ENCODE data around the gene RAMACL.
A peak's percentile ranks its signal among the peaks of the same experiment; 100 is the strongest.

RAMACL gene

GRCh38 chr6:166617359-166617758 is 30.9 kb upstream of the RAMACL start:
- no peak for TF ChIP-seq REST (IDR thresholded peaks at IDR 0.05; ENCODE audit: low read depth)
- TF ChIP-seq CEBPB (IDR thresholded peaks at IDR 0.05): no peak
- no peak for TF ChIP-seq FOXM1 (IDR thresholded peaks at IDR 0.05; ENCODE audit: borderline replicate concordance, low read depth)
- no peak for TF ChIP-seq TCF12 (IDR thresholded peaks at IDR 0.05; ENCODE audit: low read depth)
- no peak for TF ChIP-seq ZBTB7A (IDR thresholded peaks at IDR 0.05; ENCODE audit: low read depth)
- TF ChIP-seq TAF1 (IDR thresholded peaks at IDR 0.05; ENCODE audit: low read depth): no peak
- no peak for TF ChIP-seq YY1 (IDR thresholded peaks at IDR 0.05; ENCODE audit: low read depth)
- no peak for TF ChIP-seq USF1 (IDR thresholded peaks at IDR 0.05)
- TF ChIP-seq TEAD4 (IDR thresholded peaks at IDR 0.05): no peak
- TF ChIP-seq EGR1 (IDR thresholded peaks at IDR 0.05): no peak
- no peak for TF ChIP-seq RAD21 (IDR thresholded peaks at IDR 0.05; ENCODE audit: low read depth)
- TF ChIP-seq, protein P1, sequence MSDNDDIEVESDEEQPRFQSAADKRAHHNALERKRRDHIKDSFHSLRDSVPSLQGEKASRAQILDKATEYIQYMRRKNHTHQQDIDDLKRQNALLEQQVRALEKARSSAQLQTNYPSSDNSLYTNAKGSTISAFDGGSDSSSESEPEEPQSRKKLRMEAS (IDR thresholded peaks at IDR 0.05): no peak
- TF ChIP-seq NFIC (IDR thresholded peaks at IDR 0.05): no peak
- TF ChIP-seq CREB1 (IDR thresholded peaks at IDR 0.05; ENCODE audit: low read depth): no peak
- TF ChIP-seq EP300 (IDR thresholded peaks at IDR 0.05; ENCODE audit: borderline replicate concordance): no peak

DNA sequence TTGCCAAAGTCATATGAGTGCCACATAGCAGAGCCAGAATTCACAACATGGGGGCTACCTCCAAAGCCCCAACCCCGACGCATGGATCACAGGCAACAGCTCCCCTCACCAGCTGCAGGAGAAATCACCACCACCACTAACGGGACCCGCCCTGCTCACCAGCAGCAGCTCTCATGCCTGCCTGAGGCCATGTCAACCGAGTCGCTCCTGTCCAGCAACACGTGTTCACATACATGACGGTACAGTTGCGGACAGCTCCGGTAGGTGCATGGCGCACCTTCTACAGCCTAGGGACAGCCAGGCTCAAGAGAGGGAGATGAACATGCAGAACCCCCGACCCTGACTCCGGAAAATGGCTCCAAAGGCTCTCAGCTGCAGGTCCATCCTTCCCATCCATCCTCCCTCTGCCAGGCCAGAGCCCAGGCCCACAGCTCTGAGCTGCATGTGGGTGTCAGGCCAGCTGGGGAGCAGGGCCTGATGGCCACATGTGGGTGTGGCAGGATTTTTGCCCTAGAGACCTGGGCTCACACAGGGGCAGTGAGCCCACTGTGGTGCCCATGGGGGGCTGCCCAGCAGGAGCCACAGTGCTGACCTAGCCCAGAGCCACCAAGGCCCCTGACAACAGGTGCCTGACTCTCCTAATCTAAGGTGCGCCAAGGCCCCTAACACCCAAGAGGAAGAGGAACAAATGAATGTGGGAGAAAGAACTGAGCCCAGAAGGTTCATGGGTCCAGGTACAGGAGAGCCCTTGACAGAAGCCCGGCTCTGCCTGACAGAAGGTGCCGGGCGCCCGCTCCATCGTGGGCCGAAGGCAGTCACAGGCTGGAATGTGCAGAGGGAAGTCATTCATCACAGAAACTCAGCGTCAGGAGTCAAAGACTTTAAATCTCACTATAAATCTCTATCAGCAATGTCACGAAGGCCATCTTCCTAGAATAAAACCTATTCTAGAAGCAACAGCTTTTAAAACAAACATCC is 30.1 kb upstream of the RAMACL start:
- TF ChIP-seq RAD21 (IDR thresholded peaks at IDR 0.05; ENCODE audit: low read depth) (no peak), EGR1 (IDR thresholded peaks at IDR 0.05) (no peak), ZBTB7A (IDR thresholded peaks at IDR 0.05; ENCODE audit: low read depth) (no peak), YY1 (IDR thresholded peaks at IDR 0.05; ENCODE audit: low read depth) (no peak), TEAD4 (IDR thresholded peaks at IDR 0.05) (no peak), CEBPB (IDR thresholded peaks at IDR 0.05) (no peak), NFIC (IDR thresholded peaks at IDR 0.05) (no peak), REST (IDR thresholded peaks at IDR 0.05; ENCODE audit: low read depth) (no peak), TCF12 (IDR thresholded peaks at IDR 0.05; ENCODE audit: low read depth) (no peak), USF1 (IDR thresholded peaks at IDR 0.05) (no peak), EP300 (IDR thresholded peaks at IDR 0.05; ENCODE audit: borderline replicate concordance) (no peak), CREB1 (IDR thresholded peaks at IDR 0.05; ENCODE audit: low read depth) (no peak)
- TF ChIP-seq, protein P1 (IDR thresholded peaks at IDR 0.05): no peak

DNA sequence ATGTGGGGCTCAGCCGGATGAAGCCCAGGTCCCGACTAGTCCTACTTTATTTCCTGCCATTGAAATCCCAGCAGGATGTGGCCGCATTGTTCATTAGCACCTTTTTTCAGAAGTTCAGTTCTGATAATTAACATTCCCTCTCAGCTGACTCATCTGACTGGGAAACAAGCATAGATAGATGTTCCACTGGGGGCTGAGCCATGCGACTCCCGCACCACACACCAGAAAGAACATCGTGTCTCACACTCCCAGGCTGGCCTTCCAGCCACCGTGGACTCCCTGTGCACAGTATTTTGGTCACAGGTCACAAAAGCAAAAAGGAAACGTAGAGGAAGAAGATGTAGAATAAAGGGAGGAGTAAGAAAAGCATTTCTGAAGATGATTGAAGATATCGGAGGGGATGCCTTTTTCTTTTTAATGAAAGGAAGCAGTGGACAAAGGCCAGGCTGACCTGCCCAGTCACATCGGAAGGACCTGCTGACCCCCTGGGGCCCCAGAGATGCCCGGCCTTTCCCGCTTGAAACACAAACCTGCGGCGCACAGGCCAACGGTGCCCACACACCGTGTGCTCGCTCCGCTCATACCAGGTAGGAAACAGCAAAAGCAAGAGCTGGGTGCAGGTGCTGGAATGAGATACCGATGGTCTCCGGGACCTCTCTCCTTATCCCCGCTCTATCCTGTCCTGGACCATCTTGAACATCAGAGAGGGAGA is 28.7 kb upstream of the RAMACL start:
- TF ChIP-seq TEAD4 (IDR thresholded peaks at IDR 0.05): peak; percentile 25; the same call in 1 of the 2 replicates
- no peak for TF ChIP-seq EP300 (IDR thresholded peaks at IDR 0.05; ENCODE audit: borderline replicate concordance)
- TF ChIP-seq NFIC (IDR thresholded peaks at IDR 0.05): no peak
- no peak for TF ChIP-seq YY1 (IDR thresholded peaks at IDR 0.05; ENCODE audit: low read depth)
- TF ChIP-seq REST (IDR thresholded peaks at IDR 0.05; ENCODE audit: low read depth): no peak
- TF ChIP-seq TCF12 (IDR thresholded peaks at IDR 0.05; ENCODE audit: low read depth): no peak
- no peak for TF ChIP-seq CEBPB (IDR thresholded peaks at IDR 0.05)
